GM12875 (cell line): Measurements from ENCODE around the gene CHRNB1.
A peak's percentile ranks its signal among the peaks of the same experiment; 100 is the strongest.

ENCODE experiments used
- H3K4me3 ChIP-seq: one replicate; pipeline ENCODE4 v1.5.1; 2011; ENCODE audit warnings: low read depth, low read length, control low read depth
- TF ChIP-seq, protein P1 (sequence below): IDR thresholded peaks from 2 replicates; pipeline ENCODE4 v1.5.1; 2011; ENCODE audit warnings: low read depth, mild to moderate bottlenecking, control low read depth, inconsistent platforms, low read length, moderate library complexity, borderline replicate concordance; ENCODE audit not compliant: insufficient read depth

Gene CHRNB1

DNA sequence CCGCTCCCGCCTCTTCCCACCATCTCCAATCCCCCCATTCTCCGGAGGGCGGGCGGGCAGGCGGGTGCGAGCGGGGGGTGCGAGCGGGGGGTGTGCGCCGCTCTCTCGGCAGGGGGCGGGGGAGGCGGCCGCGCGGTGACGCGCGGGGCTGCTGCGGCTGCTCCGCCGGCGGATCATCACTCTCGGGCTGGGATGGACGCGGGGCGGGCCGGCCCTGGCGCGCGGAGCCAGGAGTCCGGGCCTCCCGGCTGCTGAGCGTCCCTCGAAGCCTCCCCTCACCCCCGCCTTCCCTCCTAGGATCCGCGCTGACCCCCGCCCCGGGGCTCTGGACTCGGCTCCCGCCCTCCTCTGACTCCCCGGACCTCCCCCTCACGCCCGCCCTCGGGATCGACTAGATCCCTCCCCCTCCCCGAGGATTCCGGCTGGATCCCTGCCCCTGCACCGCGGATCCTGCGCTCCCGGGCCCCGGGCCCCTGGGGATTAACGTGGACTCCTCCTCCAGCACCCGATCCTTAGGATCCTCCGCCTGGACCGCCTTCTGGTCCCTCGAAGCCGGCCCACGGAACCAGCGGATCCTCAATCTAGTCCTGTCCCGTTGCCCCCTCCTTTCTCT lies 40.0 kb upstream of the CHRNB1 start:
- TF ChIP-seq, protein P1, sequence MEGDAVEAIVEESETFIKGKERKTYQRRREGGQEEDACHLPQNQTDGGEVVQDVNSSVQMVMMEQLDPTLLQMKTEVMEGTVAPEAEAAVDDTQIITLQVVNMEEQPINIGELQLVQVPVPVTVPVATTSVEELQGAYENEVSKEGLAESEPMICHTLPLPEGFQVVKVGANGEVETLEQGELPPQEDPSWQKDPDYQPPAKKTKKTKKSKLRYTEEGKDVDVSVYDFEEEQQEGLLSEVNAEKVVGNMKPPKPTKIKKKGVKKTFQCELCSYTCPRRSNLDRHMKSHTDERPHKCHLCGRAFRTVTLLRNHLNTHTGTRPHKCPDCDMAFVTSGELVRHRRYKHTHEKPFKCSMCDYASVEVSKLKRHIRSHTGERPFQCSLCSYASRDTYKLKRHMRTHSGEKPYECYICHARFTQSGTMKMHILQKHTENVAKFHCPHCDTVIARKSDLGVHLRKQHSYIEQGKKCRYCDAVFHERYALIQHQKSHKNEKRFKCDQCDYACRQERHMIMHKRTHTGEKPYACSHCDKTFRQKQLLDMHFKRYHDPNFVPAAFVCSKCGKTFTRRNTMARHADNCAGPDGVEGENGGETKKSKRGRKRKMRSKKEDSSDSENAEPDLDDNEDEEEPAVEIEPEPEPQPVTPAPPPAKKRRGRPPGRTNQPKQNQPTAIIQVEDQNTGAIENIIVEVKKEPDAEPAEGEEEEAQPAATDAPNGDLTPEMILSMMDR = no peak

DNA sequence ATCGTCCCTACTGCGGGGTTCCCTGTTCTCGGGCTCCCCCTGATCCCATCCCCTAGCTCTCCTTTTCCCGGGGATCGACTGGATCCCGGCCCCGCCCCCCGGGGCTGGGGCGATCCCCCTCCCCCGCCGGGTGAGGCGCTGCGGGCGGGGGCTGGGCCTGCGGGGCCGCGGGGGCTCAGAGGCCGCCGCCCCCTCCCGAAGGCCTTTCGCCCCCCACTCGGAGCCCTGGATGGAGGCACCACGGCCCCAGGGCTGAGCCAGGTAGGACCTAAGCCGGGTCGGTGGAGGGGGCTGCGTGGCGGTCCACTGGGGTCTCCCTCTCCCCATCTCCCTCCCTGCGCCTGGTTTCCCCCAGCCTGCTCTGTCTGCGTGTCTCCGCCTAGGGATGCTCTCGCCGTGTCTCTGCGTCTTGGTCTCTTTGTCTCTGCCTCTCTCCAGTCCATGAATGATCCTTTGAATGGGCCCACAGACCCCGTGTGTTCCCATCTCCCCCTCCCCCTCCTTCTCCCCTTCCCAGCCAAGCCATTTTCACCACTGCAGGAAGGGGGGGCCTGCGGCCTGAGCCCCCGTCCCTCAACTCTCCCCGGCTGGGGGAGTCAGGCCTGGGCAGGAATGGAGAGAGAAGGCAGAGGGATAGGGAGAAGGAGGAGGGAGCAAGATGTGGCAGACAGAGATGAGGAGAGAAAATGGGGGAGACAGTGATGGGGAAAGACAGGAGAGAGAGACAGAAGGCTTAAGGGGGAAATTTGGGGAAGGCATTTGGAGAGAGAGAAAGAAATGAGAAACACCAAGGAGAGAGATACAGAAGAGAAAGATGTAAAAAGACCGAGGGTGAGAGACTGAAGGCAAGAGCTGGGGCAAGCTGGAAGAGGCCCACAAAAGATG lies 39.3 kb upstream of the CHRNB1 start:
- H3K4me3 ChIP-seq = no peak overlapping the region
- TF ChIP-seq, protein P1 = no peak

More for the DNA sequence above, 40.0 kb upstream of the CHRNB1 start:
- H3K4me3 ChIP-seq = peak overlapping the region; percentile 46

DNA sequence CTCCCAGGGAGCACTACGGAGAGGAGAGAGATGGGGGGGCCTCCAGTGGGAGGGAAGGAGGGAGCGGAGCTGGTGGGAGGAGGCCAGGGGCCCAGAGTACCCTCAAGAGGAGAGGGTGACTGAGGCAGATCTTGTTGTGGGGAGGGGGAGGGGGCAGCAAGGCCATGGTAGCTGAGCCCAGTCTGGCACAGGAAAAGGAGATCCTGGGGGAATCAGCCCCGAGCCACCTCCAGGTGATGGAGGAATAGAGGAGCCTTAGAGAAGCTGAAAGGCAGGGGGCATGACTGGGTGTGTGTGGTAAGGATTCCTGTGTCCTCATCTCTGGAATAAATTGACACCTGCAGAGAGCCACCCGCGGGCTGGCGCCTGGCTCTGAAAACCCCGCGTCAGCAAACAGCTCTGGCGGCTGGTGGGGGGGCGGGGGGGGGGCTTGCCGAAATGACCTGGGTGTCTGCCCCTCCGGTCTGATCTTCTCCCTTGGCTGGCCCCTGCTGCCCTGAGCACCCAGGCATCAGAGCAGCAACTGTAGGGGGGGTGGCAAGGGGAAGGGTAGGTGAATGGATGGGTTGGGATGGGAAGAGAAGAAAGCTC lies 38.5 kb upstream of the CHRNB1 start:
- TF ChIP-seq, protein P1 = no peak

DNA sequence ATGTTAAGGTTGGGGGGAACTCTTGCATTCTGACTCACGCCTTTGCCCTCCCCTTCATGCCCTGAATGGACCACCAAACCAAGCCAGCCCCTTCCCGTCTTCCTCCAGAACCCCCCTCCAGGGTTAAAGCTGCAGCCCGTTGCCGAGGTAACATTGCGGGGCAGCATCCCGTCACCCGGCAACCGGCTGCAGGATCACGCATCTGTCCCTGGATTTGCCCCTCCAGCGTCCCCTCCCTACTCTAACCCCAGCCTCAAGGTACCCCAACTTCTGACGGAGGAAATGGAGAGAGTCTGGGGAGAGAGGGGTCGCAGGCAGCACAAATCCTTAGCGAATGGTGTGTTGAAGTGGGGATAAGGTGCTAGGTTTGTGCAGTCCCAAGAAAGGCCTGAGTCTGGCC lies 37.8 kb upstream of the CHRNB1 start:
- TF ChIP-seq, protein P1 = no peak

More for the DNA sequence above, 38.5 kb upstream of the CHRNB1 start:
- no peak overlapping the region for H3K4me3 ChIP-seq

DNA sequence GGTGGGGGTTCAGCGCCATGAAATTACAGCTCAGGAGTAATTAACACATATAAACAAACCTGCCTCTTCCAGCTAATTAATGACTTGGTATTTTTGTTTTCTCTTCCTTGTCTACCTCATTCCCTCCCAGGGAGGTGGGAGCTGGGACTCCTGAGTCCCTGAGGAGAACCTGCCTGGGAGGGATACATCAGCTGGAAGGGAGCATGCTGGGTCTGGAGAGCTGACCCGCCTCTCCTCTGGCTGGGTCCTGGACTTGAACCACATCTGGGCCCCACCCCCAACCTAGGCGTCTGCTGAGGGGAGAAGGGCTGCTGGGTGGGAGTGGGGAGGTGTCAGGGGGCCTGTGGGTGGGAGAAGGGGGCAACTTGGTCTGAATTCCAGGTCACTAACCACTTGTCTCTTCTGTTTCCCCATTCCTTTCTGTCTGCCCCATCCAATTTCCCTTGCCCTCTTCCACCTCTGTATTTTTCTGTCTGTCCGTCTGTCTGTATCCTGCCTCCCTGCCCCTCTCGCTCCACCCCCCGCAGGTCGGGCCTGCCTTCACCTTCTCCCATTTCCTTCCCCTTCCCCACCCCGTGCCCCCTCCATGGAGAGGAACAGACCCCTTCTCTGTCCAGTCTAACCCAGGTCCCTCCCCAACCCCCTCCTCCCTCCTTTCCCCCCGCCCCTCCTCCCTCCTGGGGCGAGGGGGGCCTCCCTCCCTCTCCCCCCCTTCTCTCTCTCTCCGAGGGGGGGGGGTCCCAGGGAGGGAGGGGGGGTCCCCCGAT lies 37.2 kb upstream of the CHRNB1 start, which contains the start of gene NLGN2:
NLGN2 (plus strand) TSS at position 361 of the 767 bp plus-strand sequence. CDS start 411 bp downstream, outside the sequence.
- TF ChIP-seq, protein P1 = no peak
- no peak within 1 kb of the TSS for H3K4me3 ChIP-seq

More for the DNA sequence above, 37.8 kb upstream of the CHRNB1 start:
- H3K4me3 ChIP-seq = no peak overlapping the region

DNA sequence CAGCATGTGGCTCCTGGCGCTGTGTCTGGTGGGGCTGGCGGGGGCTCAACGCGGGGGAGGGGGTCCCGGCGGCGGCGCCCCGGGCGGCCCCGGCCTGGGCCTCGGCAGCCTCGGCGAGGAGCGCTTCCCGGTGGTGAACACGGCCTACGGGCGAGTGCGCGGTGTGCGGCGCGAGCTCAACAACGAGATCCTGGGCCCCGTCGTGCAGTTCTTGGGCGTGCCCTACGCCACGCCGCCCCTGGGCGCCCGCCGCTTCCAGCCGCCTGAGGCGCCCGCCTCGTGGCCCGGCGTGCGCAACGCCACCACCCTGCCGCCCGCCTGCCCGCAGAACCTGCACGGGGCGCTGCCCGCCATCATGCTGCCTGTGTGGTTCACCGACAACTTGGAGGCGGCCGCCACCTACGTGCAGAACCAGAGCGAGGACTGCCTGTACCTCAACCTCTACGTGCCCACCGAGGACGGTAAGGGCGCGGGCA lies 36.6 kb upstream of the CHRNB1 start:
- TF ChIP-seq, protein P1 = no peak
- H3K4me3 ChIP-seq = no peak overlapping the region
